K562 (cell line): Measurements from ENCODE around the gene NOL4L. TPM values are rescaled to one million over a fixed set of nuclear protein-coding genes. Genes with fewer than 3 reads are reported as not detected.
A peak's percentile ranks its signal among the peaks of the same experiment; 100 is the strongest.

Experiments
- DPF2 ChIP-seq: fragments of 450-650 bp; IDR thresholded peaks from 2 replicates; pipeline ENCODE4 v1.6.1; 2016
- EGR1 ChIP-seq: fragments of 450-650 bp; conservative IDR thresholded peaks from 2 replicates; pipeline ENCODE4 v1.6.1; 2017; ENCODE audit warnings: mild to moderate bottlenecking
- EP400 ChIP-seq: fragments of 450-650 bp; IDR thresholded peaks from 2 replicates; pipeline ENCODE4 v1.6.1; 2017; ENCODE audit warnings: antibody characterized with exemption, mild to moderate bottlenecking, moderate library complexity
- ESRRA ChIP-seq: fragments of 450-650 bp; IDR thresholded peaks from 2 replicates; pipeline ENCODE4 v1.6.1; 2014; ENCODE audit warnings: low read depth, mild to moderate bottlenecking, moderate library complexity, borderline replicate concordance
- KLF13 ChIP-seq: fragments of 450-650 bp; IDR thresholded peaks from 2 replicates; pipeline ENCODE4 v1.6.1; 2016; ENCODE audit warnings: missing genetic modification characterization, low read depth, mild to moderate bottlenecking, missing compliant biosample characterization, moderate library complexity, borderline replicate concordance
- MTA2 ChIP-seq: fragments of 450-650 bp; IDR thresholded peaks from 2 replicates; pipeline ENCODE4 v1.6.1; 2016; ENCODE audit warnings: low read depth
- NCOA2 ChIP-seq, 2 experiments: fragments of 450-650 bp; IDR thresholded peaks; 2 replicates each; pipeline ENCODE4 v1.6.1; 2018; ENCODE audit warnings: mild to moderate bottlenecking in 2 of 2, moderate library complexity in 1 of 2; ENCODE audit not compliant: partially characterized antibody in 2 of 2
- NKRF ChIP-seq: fragments of 450-650 bp; IDR thresholded peaks from 2 replicates; pipeline ENCODE4 v1.6.1; 2016; ENCODE audit warnings: borderline replicate concordance
- TEAD4 ChIP-seq, 2 experiments: sonication (generic) in 1 of 2; formaldehyde crosslinking in 1 of 2; IDR thresholded peaks; 2 replicates each; pipeline versions ENCODE4 v1.6.1 to v1.8.0; 2012 to 2022; ENCODE audit warnings: borderline replicate concordance in 1 of 2, inconsistent platforms in 1 of 2, low read length in 1 of 2, mild to moderate bottlenecking in 1 of 2, missing genetic modification reagents in 1 of 2
- ZBTB17 ChIP-seq: fragments of 450-650 bp; formaldehyde crosslinking; IDR thresholded peaks from 2 replicates; pipeline ENCODE4 v1.4.0; 2020; ENCODE audit warnings: mild to moderate bottlenecking
- ZBTB7A ChIP-seq: IDR thresholded peaks from 2 replicates; pipeline ENCODE4 v1.6.1; 2011; ENCODE audit warnings: low read depth, mild to moderate bottlenecking, low read length, moderate library complexity, borderline replicate concordance; ENCODE audit not compliant: control insufficient read depth
- ZNF518B ChIP-seq: fragments of 250-450 bp; sonication (Bioruptor Pico); IDR thresholded peaks from 2 replicates; pipeline ENCODE4 v1.5.0; 2021; ENCODE audit warnings: mild to moderate bottlenecking, moderate library complexity
- polyA plus RNA-seq, 8 experiments: library from polyadenylated mRNA; depleted of rRNA in 4 of 8; stranded (reverse) in 5 of 8; unstranded in 3 of 8; fragments of >200 nt; fragmentation: Nextera tagmentation in 2 of 8; fragmentation: Illumina TruSeq in 1 of 8; extraction: Ambion mirVana in 2 of 8; extraction: Trizol in 1 of 8; gene quantifications; 2 replicates each; pipeline versions ENCODE4 v1.2.1 to v1.2.3, GENCODE V29; 2011 to 2014; ENCODE audit warnings: inconsistent platforms in 1 of 8, missing spikeins in 1 of 8
- total RNA-seq, 7 experiments: library from RNA; depleted of rRNA in 6 of 7; stranded (reverse); fragments of >200 nt in 6 of 7; fragmentation: Illumina TruSeq in 2 of 7; extraction: Trizol in 2 of 7; gene quantifications; 2 replicates each; pipeline versions ENCODE4 v1.2.1 to v1.2.3, GENCODE V29; 2011 to 2021; ENCODE audit warnings: low replicate concordance in 1 of 7

NOL4L gene
- total and polyA plus RNA-seq, 9 of the 15 experiments (the other 6 are each of a cell fraction or from before 2014, with no cell fraction given), result 5.1 to 36.2 (median 13.6) TPM

GRCh38 chr20:32575227-32575581, 9.9 kb downstream of the NOL4L start (continued):
- no peak; the same call in 1 of the 2 replicates for TF ChIP-seq ZBTB7A
- TF ChIP-seq ZBTB17 (CRISPR knock-in tag), result no peak
- TF ChIP-seq EP400, result no peak
- TF ChIP-seq ESRRA, result no peak
- TF ChIP-seq MTA2, result 0 out of 2 replicates have a peak, but pooled peaks have one; percentile 2
- TF ChIP-seq NKRF, result no peak
- TF ChIP-seq EGR1, result peak; percentile 83
- no peak for TF ChIP-seq NCOA2 (IDR thresholded peaks at IDR 0.05; ENCODE audit: partially characterized antibody in 2 of 2)
- TF ChIP-seq ZNF518B (CRISPR knock-in tag), result no peak
- TF ChIP-seq KLF13, result no peak
- no peak for TF ChIP-seq TEAD4 (IDR thresholded peaks at IDR 0.05; ENCODE audit: low read length)
- no peak for TF ChIP-seq TEAD4 (CRISPR knock-in tag; IDR thresholded peaks at IDR 0.05; ENCODE audit: borderline replicate concordance)
- peak; percentile 3; the same call in 1 of the 2 replicates for TF ChIP-seq DPF2
